Measurements from ENCODE around the gene MED16. TPM values are rescaled to one million over a fixed set of nuclear protein-coding genes. Genes with fewer than 3 reads are reported as not detected.
A peak's percentile ranks its signal among the peaks of the same experiment; 100 is the strongest.

Gene MED16
- total RNA-seq, 1 experiment from 2014 or later: 83.1 TPM

GRCh38 chr19:873561-874041 lies 19.4 kb downstream of the MED16 start:
- Histone ChIP-seq H4K91ac (ENCODE audit: insufficient read length, low read depth, low read length) (no peak overlapping the region), H2AFZ (ENCODE audit: low read length) (no peak overlapping the region), H3K14ac (ENCODE audit: insufficient read depth, low read length) (no peak overlapping the region), H2BK120ac (ENCODE audit: low read depth, low read length, poor library complexity, severe bottlenecking) (no peak overlapping the region), H2BK15ac (ENCODE audit: low read depth, low read length) (no peak overlapping the region), H3K56ac (ENCODE audit: insufficient read length, low read depth, low read length) (no peak overlapping the region), H4K20me1 (ENCODE audit: control insufficient read depth, insufficient read depth, insufficient read length) (no peaks in the 10 kb centered on the region), H3K9ac (ENCODE audit: extremely low read depth, insufficient read length, low read length) (no peak overlapping the region), H3K9me3 (ENCODE audit: control insufficient read depth, low read depth, low read length) (no peaks in the 10 kb centered on the region), H2BK12ac (ENCODE audit: insufficient read length, low read depth, low read length) (no peak overlapping the region), H3K79me1 (ENCODE audit: insufficient read depth, low read depth, low read length, poor library complexity, severe bottlenecking) (no peaks in the 10 kb centered on the region), H3K27ac (ENCODE audit: insufficient read length, low read depth, low read length) (no peak overlapping the region), H2AK5ac (ENCODE audit: insufficient read length, low read length) (no peak overlapping the region), H3K4me2 (ENCODE audit: insufficient read depth, insufficient read length, low read length) (no peak overlapping the region), H3K79me2 (ENCODE audit: insufficient read depth, low read length) (no peaks in the 10 kb centered on the region), H3K4ac (ENCODE audit: low read depth, low read length) (no peak overlapping the region), H3K23me2 (ENCODE audit: insufficient read length, low read depth, low read length, poor library complexity, severe bottlenecking) (no peaks in the 10 kb centered on the region), H4K5ac (ENCODE audit: insufficient read length, low read depth, low read length) (no peak overlapping the region), H3K27me3 (ENCODE audit: insufficient read depth, low read length) (no peaks in the 10 kb centered on the region), H2BK5ac (ENCODE audit: insufficient read length, low read length) (no peak overlapping the region), H3T11ph (ENCODE audit: low read length) (no peak overlapping the region), H3K23ac (ENCODE audit: insufficient read length, low read depth, low read length) (no peak overlapping the region), H4K8ac (replicated peaks; ENCODE audit: insufficient read length, low read depth, low read length) (no peak overlapping the region), H3K4me1 (ENCODE audit: insufficient read depth, low read length) (no peaks in the 10 kb centered on the region), H3K18ac (ENCODE audit: insufficient read length, low read depth, low read length) (no peak overlapping the region), H2BK20ac (ENCODE audit: low read depth, low read length, poor library complexity, severe bottlenecking) (no peak overlapping the region)
- WGBS (ENCODE audit: extremely low coverage, insufficient read length, low lambda C conversion rate): no CpG with 5 or more reads among the region's 22 CpGs
- Mint-ChIP-seq H3K36me3 (ENCODE audit: insufficient read depth in 1 of 3, low read depth in 3 of 3) (peaks cover 23 to 51% (median 39%) of the 10 kb centered on the region in 3 experiments), H3K4me3 (no peak overlapping the region), H3K4me1 (peaks cover 0 to 6% of the 10 kb centered on the region in 2 experiments; a peak in 2 of 4 replicates), H3K27me3 (ENCODE audit: low read depth) (no peaks in the 10 kb centered on the region; the same call in 1 of the 2 replicates), H3K27ac (peak overlapping the region; percentile 65 to 81 (median 79); a peak in 1 of 7 replicates), H3K9me3 (peaks cover 6 to 7% of the 10 kb centered on the region in 2 experiments)
- no peak for TF ChIP-seq CTCF (conservative IDR thresholded peaks at IDR 0.05)
- DNase-seq: no peak

Data from H9 (cell line).